Rectal smooth muscle tissue (tissue), 1 donor: ENCODE measurements around the gene CALML6.

Experiments used
- H3K27ac ChIP-seq: one replicate; pipeline ENCODE4 v1.7.0; 2013; ENCODE audit warnings: low read depth, low read length, inconsistent platforms
- H3K27me3 ChIP-seq: one replicate; pipeline ENCODE4 v1.7.0; 2013; ENCODE audit warnings: low read length; ENCODE audit not compliant: control insufficient read depth, insufficient read depth
- H3K36me3 ChIP-seq: one replicate; pipeline ENCODE4 v1.7.0; 2013; ENCODE audit warnings: low read length; ENCODE audit not compliant: control insufficient read depth, insufficient read depth
- H3K4me1 ChIP-seq: one replicate; pipeline ENCODE4 v1.7.0; 2013; ENCODE audit warnings: low read length; ENCODE audit not compliant: control insufficient read depth, insufficient read depth
- H3K4me3 ChIP-seq: one replicate; pipeline ENCODE4 v1.7.0; 2013; ENCODE audit warnings: low read length
- H3K9ac ChIP-seq: one replicate; pipeline ENCODE4 v1.7.0; 2013; ENCODE audit warnings: low read length

Gene CALML6

DNA sequence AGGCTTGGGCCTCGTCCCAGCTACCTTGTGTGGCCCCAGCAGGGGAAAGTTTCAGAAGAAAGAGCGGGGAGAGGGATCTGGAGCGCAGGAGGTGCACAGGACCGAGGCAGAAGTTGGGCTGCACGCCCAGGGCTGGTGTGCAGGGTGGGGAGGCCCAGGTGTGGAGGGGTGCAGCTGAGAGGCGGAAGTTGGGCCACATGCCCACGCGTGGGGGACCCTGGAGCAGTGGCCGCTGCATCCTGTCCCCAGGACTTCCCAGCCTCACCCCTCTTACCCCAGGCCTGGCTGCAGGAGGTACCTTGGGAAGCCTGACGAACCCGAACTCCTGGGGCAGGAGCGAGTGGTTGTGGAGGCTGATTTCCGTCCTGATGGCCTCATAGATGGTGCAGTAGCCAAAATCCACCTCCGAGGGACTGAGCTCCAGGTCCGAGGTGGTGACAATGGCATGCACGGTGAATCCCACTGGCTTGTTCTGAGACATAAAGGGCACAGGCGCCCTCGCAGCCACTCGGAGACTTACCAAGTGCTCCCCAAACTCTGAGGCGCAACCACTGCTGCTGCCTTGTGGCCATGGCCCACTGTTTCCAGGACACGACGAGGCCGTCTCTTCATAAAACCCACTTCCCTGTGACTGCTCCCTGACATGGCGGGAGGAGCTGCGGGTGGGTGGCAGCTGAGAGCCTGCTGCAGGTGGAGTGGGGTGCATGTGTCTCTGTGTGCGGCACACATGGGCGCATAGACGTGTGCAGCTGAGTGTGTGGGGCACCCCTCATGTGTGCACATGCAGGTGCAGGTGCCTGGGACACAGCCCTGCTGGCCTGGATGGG is 24.4 kb downstream of the CALML6 start:
- no peak overlapping the region for H3K4me3 ChIP-seq
- H3K9ac ChIP-seq: no peak overlapping the region
- no peak overlapping the region for H3K27ac ChIP-seq
- H3K4me1 ChIP-seq: no peaks in the 10 kb centered on the region
- H3K36me3 ChIP-seq: no peaks in the 10 kb centered on the region
- H3K27me3 ChIP-seq: peaks cover 5% of the 10 kb centered on the region

DNA sequence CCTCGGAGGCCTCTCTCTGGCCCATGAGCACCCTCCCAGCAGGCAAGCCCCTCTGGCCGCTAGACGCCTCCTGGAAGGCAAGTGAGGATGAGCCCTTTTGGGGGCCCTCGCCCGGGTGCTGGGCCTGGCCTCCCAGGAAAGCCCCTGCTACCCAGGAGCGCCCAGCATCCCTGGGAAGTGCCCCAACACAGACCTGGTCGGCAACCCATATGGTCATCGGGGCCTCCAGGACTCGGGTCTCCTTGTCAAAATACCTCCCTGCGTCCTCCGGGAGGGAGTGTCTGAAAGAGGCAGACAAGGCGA is 25.0 kb downstream of the CALML6 start:
- no peak overlapping the region for H3K27ac ChIP-seq
- H3K36me3 ChIP-seq: no peaks in the 10 kb centered on the region
- H3K9ac ChIP-seq: no peak overlapping the region
- no peaks in the 10 kb centered on the region for H3K4me1 ChIP-seq
- no peak overlapping the region for H3K4me3 ChIP-seq
- H3K27me3 ChIP-seq: peaks cover 5% of the 10 kb centered on the region

DNA sequence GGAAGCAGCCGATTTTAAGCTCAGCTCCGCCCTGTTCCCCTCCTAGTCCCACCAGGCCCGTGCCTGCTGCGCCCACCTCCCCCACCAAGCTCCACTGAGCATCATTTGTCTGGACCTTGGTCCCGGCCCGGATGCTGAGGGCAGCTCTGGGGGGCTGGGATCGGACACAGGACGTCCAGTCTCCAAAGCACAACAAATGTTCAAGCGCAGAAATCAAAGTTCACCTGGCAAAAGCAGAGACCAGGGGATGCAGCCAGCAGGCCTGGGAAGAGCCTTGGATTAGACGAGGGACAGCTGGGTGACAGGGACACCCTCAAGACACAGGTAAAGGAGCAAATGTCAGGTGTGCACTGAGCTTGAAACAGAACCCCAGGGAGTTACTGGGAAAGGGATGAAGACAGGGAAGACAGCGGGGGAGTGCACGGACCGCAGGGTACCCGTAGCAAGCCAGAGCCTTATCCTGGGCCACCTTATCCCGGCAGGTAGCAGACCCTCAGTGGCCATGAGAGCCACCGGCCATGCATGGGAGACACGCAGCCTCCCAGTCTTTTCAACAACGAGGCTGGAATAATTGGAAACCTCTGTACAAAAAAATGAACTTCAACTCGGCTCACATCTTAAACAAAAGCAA is 26.3 kb downstream of the CALML6 start:
- H3K9ac ChIP-seq: no peak overlapping the region
- no peaks in the 10 kb centered on the region for H3K36me3 ChIP-seq
- H3K27ac ChIP-seq: no peak overlapping the region
- H3K4me3 ChIP-seq: no peak overlapping the region
- no peaks in the 10 kb centered on the region for H3K4me1 ChIP-seq
- H3K27me3 ChIP-seq: peaks cover 5% of the 10 kb centered on the region

GRCh38 chr1:1941868-1942752 is 27.1 kb downstream of the CALML6 start:
- H3K4me1 ChIP-seq: no peaks in the 10 kb centered on the region
- no peak overlapping the region for H3K9ac ChIP-seq
- H3K36me3 ChIP-seq: no peaks in the 10 kb centered on the region
- peaks cover 5% of the 10 kb centered on the region for H3K27me3 ChIP-seq
- H3K27ac ChIP-seq: no peak overlapping the region
- H3K4me3 ChIP-seq: no peak overlapping the region

- Histone ChIP-seq H3K9ac (no peak overlapping the region), H3K36me3 (no peaks in the 10 kb centered on the region), H3K4me1 (no peaks in the 10 kb centered on the region), H3K27ac (no peak overlapping the region), H3K27me3 (peaks cover 5% of the 10 kb centered on the region), H3K4me3 (no peak overlapping the region)
Measured at GRCh38 chr1:1942753-1943656, 27.9 kb downstream of the CALML6 start.

DNA sequence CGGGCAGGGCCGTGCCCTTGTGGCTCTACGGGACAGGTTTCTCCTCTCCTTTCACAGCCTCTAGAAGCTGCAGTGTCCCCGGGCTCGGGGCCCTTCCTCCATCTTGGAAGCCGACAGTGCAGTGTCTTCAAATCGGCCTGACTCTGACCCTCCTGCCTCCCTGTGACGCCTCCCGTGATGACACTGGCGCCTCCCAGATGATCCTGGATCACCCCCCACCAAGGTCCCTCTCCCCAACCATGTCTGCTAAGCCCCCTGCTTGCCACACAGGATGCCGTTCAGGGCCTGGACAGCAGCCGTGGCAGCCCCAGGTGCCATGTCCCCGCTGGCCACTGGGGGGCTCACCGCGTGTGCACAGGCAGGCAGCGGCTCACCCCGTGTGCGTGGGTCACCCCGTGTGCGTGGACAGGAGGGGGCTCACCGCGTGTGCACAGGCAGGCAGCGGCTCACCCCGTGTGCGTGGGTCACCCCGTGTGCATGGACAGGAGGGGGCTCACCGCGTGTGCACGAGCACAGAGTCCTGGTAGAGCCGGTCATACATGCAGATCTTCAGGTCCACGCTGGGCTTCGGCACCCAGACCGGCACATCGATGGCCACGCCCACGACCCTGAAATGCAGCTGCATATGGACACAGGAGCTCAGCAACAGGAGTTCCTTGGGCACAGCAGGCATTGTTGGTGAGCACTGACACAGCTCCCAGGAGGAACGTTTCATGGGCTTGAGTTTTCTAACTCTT is 28.9 kb downstream of the CALML6 start:
- Histone ChIP-seq H3K36me3 (no peaks in the 10 kb centered on the region), H3K4me1 (no peaks in the 10 kb centered on the region), H3K9ac (no peak overlapping the region), H3K27ac (no peak overlapping the region), H3K27me3 (peaks cover 5% of the 10 kb centered on the region), H3K4me3 (no peak overlapping the region)

GRCh38 chr1:1945782-1946393 is 30.8 kb downstream of the CALML6 start:
- Histone ChIP-seq H3K36me3 (no peaks in the 10 kb centered on the region), H3K9ac (no peak overlapping the region), H3K27me3 (peaks cover 5% of the 10 kb centered on the region), H3K4me1 (no peaks in the 10 kb centered on the region), H3K27ac (no peak overlapping the region), H3K4me3 (no peak overlapping the region)

- no peak overlapping the region for H3K4me3 ChIP-seq
- no peaks in the 10 kb centered on the region for H3K36me3 ChIP-seq
- H3K27ac ChIP-seq: no peak overlapping the region
- peaks cover 5% of the 10 kb centered on the region for H3K27me3 ChIP-seq
- no peaks in the 10 kb centered on the region for H3K4me1 ChIP-seq
- no peak overlapping the region for H3K9ac ChIP-seq
Measured at GRCh38 chr1:1946540-1946939, 31.5 kb downstream of the CALML6 start.

DNA sequence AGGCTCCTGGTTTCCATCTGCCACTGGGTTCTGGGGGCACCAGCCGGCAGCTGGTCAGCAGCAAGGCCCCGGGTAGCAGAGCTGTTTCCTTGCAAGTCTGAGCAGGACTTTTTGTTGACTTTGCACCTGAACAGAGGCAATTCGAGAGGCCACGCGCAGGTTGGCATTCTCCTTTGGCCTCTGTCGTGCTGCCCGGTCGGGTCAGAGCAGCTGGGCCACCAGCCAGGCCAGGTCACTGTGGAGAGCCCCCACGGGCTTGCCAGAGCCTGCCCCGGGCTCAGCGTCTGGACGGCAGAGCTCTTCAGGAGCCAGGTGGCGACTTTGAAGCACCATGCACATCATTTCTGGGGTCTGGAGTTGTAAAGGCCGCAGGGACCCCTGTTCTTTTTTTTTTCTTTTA is 32.4 kb downstream of the CALML6 start:
- Histone ChIP-seq H3K27ac (no peak overlapping the region), H3K4me3 (no peak overlapping the region), H3K27me3 (peaks cover 2% of the 10 kb centered on the region), H3K9ac (no peak overlapping the region), H3K4me1 (no peaks in the 10 kb centered on the region), H3K36me3 (no peaks in the 10 kb centered on the region)

- no peaks in the 10 kb centered on the region for H3K36me3 ChIP-seq
- H3K4me1 ChIP-seq: no peaks in the 10 kb centered on the region
- no peak overlapping the region for H3K27ac ChIP-seq
- H3K9ac ChIP-seq: no peak overlapping the region
- no peak overlapping the region for H3K4me3 ChIP-seq
- H3K27me3 ChIP-seq: no peaks in the 10 kb centered on the region
Measured at GRCh38 chr1:1948783-1949182, 33.7 kb downstream of the CALML6 start.

- no peaks in the 10 kb centered on the region for H3K4me1 ChIP-seq
- no peaks in the 10 kb centered on the region for H3K36me3 ChIP-seq
- H3K9ac ChIP-seq: no peak overlapping the region
- no peak overlapping the region for H3K27ac ChIP-seq
- no peaks in the 10 kb centered on the region for H3K27me3 ChIP-seq
- H3K4me3 ChIP-seq: no peak overlapping the region
Measured at GRCh38 chr1:1950940-1951339, 35.9 kb downstream of the CALML6 start.
